WTC11 (cell line): ENCODE measurements around the gene BMP2K. TPM values are rescaled to one million over a fixed set of nuclear protein-coding genes. Genes with fewer than 3 reads are reported as not detected.

Experiments
- ATAC-seq: fragments of 200-7000 bp; cut with Tn5 transposase; 2 replicates; pipeline ENCODE4 v1.10.0; 2021; ENCODE audit warnings: mild to moderate bottlenecking, moderate library complexity
- CTCF ChIA-PET: fragments of 300-600 bp; sonication (Branson Sonifier 250); formaldehyde crosslinking; loops from one replicate; lab custom pipeline; 2021; ENCODE audit warnings: antibody characterized with exemption; lab: Charles Lee
- POLR2A ChIA-PET: fragments of 350-600 bp; sonication (Branson Sonifier 250); formaldehyde crosslinking; loops from one replicate; lab custom pipeline; 2021; ENCODE audit warnings: antibody characterized with exemption; lab: Charles Lee
- DNase-seq: peaks from one replicate; pipeline ENCODE4 v3.0.0; 2021; ENCODE audit warnings: low spot score
- H3K27ac Mint-ChIP-seq: 2 replicates; pipeline ENCODE4 v1.8.0; 2021; ENCODE audit warnings: mixed read lengths
- H3K27me3 Mint-ChIP-seq: 2 replicates; pipeline ENCODE4 v1.8.0; 2021; ENCODE audit warnings: low read depth, mild to moderate bottlenecking, moderate library complexity, mixed read lengths
- H3K36me3 Mint-ChIP-seq: 2 replicates; pipeline ENCODE4 v1.8.0; 2021; ENCODE audit warnings: mixed read lengths
- H3K4me1 Mint-ChIP-seq: 2 replicates; pipeline ENCODE4 v1.8.0; 2022; ENCODE audit warnings: mixed read lengths
- H3K4me3 Mint-ChIP-seq: 2 replicates; pipeline ENCODE4 v1.8.0; 2021; ENCODE audit warnings: mild to moderate bottlenecking, moderate library complexity, mixed read lengths
- H3K9me3 Mint-ChIP-seq: 2 replicates; pipeline ENCODE4 v1.8.0; 2021; ENCODE audit warnings: mixed read lengths
- CREM ChIP-seq: sonication (generic); formaldehyde crosslinking; IDR thresholded peaks from 2 replicates; pipeline ENCODE4 v1.8.1; 2022; ENCODE audit warnings: mild to moderate bottlenecking, missing genetic modification reagents, moderate library complexity
- ELF4 ChIP-seq: sonication (generic); formaldehyde crosslinking; IDR thresholded peaks from 2 replicates; pipeline ENCODE4 v1.8.1; 2022; ENCODE audit warnings: low read depth, mild to moderate bottlenecking, moderate library complexity, missing genetic modification reagents
- ESRRA ChIP-seq: sonication (generic); formaldehyde crosslinking; IDR thresholded peaks from 2 replicates; pipeline ENCODE4 v1.8.1; 2022; ENCODE audit warnings: mild to moderate bottlenecking, missing genetic modification reagents, borderline replicate concordance
- FOXP1 ChIP-seq: sonication (generic); formaldehyde crosslinking; IDR thresholded peaks from 2 replicates; pipeline ENCODE4 v1.8.0; 2022; ENCODE audit warnings: missing genetic modification reagents, mild to moderate bottlenecking, moderate library complexity, borderline replicate concordance
- GABPB1 ChIP-seq: sonication (generic); formaldehyde crosslinking; IDR thresholded peaks from 2 replicates; pipeline ENCODE4 v1.8.1; 2023; ENCODE audit warnings: mild to moderate bottlenecking, missing genetic modification reagents
- NFATC4 ChIP-seq: fragments of 250-450 bp; sonication (Bioruptor Pico); IDR thresholded peaks from 2 replicates; pipeline ENCODE4 v1.9.0; 2021; ENCODE audit warnings: mild to moderate bottlenecking
- NFE2L1 ChIP-seq: sonication (generic); formaldehyde crosslinking; IDR thresholded peaks from 2 replicates; pipeline ENCODE4 v1.8.1; 2023; ENCODE audit warnings: missing genetic modification reagents
- NR2C2 ChIP-seq: sonication (generic); formaldehyde crosslinking; IDR thresholded peaks from 2 replicates; pipeline ENCODE4 v1.8.0; 2022; ENCODE audit warnings: mild to moderate bottlenecking, missing genetic modification reagents
- RORB ChIP-seq: fragments of 250-450 bp; sonication (Bioruptor Pico); IDR thresholded peaks from 2 replicates; pipeline ENCODE4 v1.9.0; 2021; ENCODE audit warnings: mild to moderate bottlenecking
- SOX15 ChIP-seq: fragments of 250-450 bp; sonication (Bioruptor Pico); IDR thresholded peaks from 2 replicates; pipeline ENCODE4 v1.9.0; 2021; ENCODE audit warnings: mild to moderate bottlenecking
- ZBTB21 ChIP-seq: sonication (generic); formaldehyde crosslinking; IDR thresholded peaks from 2 replicates; pipeline ENCODE4 v1.8.1; 2023; ENCODE audit warnings: mild to moderate bottlenecking, missing genetic modification reagents, borderline replicate concordance
- ZNF232 ChIP-seq: sonication (generic); formaldehyde crosslinking; IDR thresholded peaks from 2 replicates; pipeline ENCODE4 v1.8.0; 2022; ENCODE audit warnings: mild to moderate bottlenecking, missing genetic modification reagents
- ZNF396 ChIP-seq: fragments of 250-450 bp; sonication (Bioruptor Pico); IDR thresholded peaks from 2 replicates; pipeline ENCODE4 v1.8.0; 2021; ENCODE audit warnings: mild to moderate bottlenecking, moderate library complexity, borderline replicate concordance
- total RNA-seq: library from RNA; stranded (reverse); gene quantifications from 3 replicates; pipeline ENCODE4 v1.2.3, GENCODE V29; 2021
- TF ChIP-seq, protein P1 (sequence below): sonication (generic); formaldehyde crosslinking; conservative IDR thresholded peaks from 2 replicates; pipeline ENCODE4 v1.8.1; 2022; ENCODE audit warnings: mild to moderate bottlenecking, missing genetic modification reagents
- TF ChIP-seq, protein P2 (sequence below): sonication (generic); formaldehyde crosslinking; IDR thresholded peaks from 2 replicates; pipeline ENCODE4 v1.8.0; 2022; ENCODE audit warnings: missing genetic modification reagents
- TF ChIP-seq, protein P3 (sequence below): sonication (generic); formaldehyde crosslinking; IDR thresholded peaks from 2 replicates; pipeline ENCODE4 v1.8.1; 2023; ENCODE audit warnings: mild to moderate bottlenecking, missing genetic modification reagents, moderate library complexity
- TF ChIP-seq, protein P4 (sequence below): fragments of 250-450 bp; sonication (Bioruptor Pico); IDR thresholded peaks from 2 replicates; pipeline ENCODE4 v1.9.0; 2021; ENCODE audit warnings: mild to moderate bottlenecking, borderline replicate concordance
- TF ChIP-seq, protein P5 (sequence below): fragments of 250-450 bp; sonication (Bioruptor Pico); IDR thresholded peaks from 2 replicates; pipeline ENCODE4 v2.1.2; 2022; ENCODE audit warnings: mild to moderate bottlenecking, moderate library complexity

The BMP2K gene
- total RNA-seq, 1 experiment from 2014 or later: 19.9 TPM

- TF ChIP-seq GABPB1 (no peak), ZBTB21 (CRISPR knock-in tag) (no peak), RORB (CRISPR knock-in tag) (no peak), CREM (no peak), ZNF396 (CRISPR knock-in tag) (no peak)
Observed at GRCh38 chr4:78885598-78885997, 109.4 kb downstream of the BMP2K start (continued).

DNA sequence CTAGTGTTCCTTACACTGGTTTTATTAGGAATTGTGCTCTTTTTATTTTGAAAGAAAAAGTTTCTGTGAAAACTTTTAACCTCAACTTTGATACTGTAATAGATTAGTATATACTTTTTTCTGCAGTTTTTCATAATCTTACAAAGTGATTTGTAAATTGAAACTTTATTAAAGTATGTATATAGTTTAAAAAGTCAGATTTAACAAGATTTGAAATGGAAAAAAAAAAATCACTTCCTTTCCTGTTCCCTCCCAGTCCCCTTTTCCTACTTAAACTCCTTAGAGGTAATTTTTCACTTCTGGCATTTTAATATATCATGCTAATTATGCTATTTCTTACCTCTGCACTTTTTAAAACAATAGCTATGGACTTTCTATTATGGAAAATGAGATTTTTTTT is 113.8 kb downstream of the BMP2K start:
- Mint-ChIP-seq H3K9me3 (no peaks in the 10 kb centered on the region), H3K27me3 (no peaks in the 10 kb centered on the region), H3K4me3 (no peak overlapping the region), H3K4me1 (no peaks in the 10 kb centered on the region), H3K36me3 (peaks cover 22% of the 10 kb centered on the region), H3K27ac (no peak overlapping the region)
- no peak for DNase-seq
- ATAC-seq: no peak
- CTCF ChIA-PET: no interaction called here
- POLR2A ChIA-PET: no interaction called here
- TF ChIP-seq SOX15: no peak
- no peak for TF ChIP-seq NFE2L1 (CRISPR knock-in tag)
- TF ChIP-seq NFATC4: no peak
- TF ChIP-seq, protein P1, sequence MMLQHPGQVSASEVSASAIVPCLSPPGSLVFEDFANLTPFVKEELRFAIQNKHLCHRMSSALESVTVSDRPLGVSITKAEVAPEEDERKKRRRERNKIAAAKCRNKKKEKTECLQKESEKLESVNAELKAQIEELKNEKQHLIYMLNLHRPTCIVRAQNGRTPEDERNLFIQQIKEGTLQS (CRISPR knock-in tag): no peak
- TF ChIP-seq, protein P2, sequence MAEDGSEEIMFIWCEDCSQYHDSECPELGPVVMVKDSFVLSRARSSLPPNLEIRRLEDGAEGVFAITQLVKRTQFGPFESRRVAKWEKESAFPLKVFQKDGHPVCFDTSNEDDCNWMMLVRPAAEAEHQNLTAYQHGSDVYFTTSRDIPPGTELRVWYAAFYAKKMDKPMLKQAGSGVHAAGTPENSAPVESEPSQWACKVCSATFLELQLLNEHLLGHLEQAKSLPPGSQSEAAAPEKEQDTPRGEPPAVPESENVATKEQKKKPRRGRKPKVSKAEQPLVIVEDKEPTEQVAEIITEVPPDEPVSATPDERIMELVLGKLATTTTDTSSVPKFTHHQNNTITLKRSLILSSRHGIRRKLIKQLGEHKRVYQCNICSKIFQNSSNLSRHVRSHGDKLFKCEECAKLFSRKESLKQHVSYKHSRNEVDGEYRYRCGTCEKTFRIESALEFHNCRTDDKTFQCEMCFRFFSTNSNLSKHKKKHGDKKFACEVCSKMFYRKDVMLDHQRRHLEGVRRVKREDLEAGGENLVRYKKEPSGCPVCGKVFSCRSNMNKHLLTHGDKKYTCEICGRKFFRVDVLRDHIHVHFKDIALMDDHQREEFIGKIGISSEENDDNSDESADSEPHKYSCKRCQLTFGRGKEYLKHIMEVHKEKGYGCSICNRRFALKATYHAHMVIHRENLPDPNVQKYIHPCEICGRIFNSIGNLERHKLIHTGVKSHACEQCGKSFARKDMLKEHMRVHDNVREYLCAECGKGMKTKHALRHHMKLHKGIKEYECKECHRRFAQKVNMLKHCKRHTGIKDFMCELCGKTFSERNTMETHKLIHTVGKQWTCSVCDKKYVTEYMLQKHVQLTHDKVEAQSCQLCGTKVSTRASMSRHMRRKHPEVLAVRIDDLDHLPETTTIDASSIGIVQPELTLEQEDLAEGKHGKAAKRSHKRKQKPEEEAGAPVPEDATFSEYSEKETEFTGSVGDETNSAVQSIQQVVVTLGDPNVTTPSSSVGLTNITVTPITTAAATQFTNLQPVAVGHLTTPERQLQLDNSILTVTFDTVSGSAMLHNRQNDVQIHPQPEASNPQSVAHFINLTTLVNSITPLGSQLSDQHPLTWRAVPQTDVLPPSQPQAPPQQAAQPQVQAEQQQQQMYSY (CRISPR knock-in tag): no peak
- no peak for TF ChIP-seq ZNF232 (CRISPR knock-in tag)
- TF ChIP-seq, protein P3, sequence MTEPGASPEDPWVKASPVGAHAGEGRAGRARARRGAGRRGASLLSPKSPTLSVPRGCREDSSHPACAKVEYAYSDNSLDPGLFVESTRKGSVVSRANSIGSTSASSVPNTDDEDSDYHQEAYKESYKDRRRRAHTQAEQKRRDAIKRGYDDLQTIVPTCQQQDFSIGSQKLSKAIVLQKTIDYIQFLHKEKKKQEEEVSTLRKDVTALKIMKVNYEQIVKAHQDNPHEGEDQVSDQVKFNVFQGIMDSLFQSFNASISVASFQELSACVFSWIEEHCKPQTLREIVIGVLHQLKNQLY (CRISPR knock-in tag): no peak
- TF ChIP-seq, protein P4, sequence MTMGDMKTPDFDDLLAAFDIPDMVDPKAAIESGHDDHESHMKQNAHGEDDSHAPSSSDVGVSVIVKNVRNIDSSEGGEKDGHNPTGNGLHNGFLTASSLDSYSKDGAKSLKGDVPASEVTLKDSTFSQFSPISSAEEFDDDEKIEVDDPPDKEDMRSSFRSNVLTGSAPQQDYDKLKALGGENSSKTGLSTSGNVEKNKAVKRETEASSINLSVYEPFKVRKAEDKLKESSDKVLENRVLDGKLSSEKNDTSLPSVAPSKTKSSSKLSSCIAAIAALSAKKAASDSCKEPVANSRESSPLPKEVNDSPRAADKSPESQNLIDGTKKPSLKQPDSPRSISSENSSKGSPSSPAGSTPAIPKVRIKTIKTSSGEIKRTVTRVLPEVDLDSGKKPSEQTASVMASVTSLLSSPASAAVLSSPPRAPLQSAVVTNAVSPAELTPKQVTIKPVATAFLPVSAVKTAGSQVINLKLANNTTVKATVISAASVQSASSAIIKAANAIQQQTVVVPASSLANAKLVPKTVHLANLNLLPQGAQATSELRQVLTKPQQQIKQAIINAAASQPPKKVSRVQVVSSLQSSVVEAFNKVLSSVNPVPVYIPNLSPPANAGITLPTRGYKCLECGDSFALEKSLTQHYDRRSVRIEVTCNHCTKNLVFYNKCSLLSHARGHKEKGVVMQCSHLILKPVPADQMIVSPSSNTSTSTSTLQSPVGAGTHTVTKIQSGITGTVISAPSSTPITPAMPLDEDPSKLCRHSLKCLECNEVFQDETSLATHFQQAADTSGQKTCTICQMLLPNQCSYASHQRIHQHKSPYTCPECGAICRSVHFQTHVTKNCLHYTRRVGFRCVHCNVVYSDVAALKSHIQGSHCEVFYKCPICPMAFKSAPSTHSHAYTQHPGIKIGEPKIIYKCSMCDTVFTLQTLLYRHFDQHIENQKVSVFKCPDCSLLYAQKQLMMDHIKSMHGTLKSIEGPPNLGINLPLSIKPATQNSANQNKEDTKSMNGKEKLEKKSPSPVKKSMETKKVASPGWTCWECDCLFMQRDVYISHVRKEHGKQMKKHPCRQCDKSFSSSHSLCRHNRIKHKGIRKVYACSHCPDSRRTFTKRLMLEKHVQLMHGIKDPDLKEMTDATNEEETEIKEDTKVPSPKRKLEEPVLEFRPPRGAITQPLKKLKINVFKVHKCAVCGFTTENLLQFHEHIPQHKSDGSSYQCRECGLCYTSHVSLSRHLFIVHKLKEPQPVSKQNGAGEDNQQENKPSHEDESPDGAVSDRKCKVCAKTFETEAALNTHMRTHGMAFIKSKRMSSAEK (CRISPR knock-in tag): no peak
- TF ChIP-seq ELF4 (CRISPR knock-in tag): no peak
- TF ChIP-seq FOXP1 (CRISPR knock-in tag): no peak
- no peak for TF ChIP-seq ESRRA (CRISPR knock-in tag)
- TF ChIP-seq, protein P5, sequence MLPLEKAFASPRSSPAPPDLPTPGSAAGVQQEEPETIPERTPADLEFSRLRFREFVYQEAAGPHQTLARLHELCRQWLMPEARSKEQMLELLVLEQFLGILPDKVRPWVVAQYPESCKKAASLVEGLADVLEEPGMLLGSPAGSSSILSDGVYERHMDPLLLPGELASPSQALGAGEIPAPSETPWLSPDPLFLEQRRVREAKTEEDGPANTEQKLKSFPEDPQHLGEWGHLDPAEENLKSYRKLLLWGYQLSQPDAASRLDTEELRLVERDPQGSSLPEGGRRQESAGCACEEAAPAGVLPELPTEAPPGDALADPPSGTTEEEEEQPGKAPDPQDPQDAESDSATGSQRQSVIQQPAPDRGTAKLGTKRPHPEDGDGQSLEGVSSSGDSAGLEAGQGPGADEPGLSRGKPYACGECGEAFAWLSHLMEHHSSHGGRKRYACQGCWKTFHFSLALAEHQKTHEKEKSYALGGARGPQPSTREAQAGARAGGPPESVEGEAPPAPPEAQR (CRISPR knock-in tag): no peak
- TF ChIP-seq NR2C2 (CRISPR knock-in tag): no peak
